ENCODE measurements around the gene PTPN18.

Gene PTPN18

DNA sequence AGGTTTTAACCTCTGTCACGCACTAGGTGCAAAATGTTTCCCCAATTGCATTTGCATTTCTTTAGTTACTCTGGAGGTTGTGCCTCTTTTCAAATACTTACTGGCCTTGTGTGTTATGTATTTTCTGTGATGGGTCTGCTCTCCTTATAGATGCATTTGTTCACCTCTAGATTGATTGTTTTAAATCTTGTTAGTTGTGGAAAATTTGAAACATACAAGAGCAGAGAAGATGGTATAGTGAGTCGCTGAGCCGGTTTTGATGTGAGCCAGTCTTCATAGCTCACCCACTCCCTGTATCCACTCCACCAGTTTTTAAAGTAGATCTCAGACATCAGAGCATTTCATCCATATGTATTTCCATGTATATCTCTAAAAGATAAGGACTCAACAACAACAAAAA lies 6.7 kb upstream of the PTPN18 start:
- Histone ChIP-seq H3K36me3 (ENCODE audit: insufficient read depth, low read length) (peaks cover 30% of the 10 kb centered on the region; the same call in 1 of the 2 replicates), H3F3A (ENCODE audit: low read depth) (no peaks in the 10 kb centered on the region), H4K20me1 (ENCODE audit: insufficient read depth, low read length, poor library complexity, severe bottlenecking) (peaks cover 4% of the 10 kb centered on the region), H3K4me2 (ENCODE audit: low read depth, low read length, poor library complexity, severe bottlenecking) (no peak overlapping the region), H3K9me3 (ENCODE audit: insufficient read depth, low read depth, low read length) (no peaks in the 10 kb centered on the region), H3K9ac (ENCODE audit: low read depth, low read length, poor library complexity, severe bottlenecking) (no peak overlapping the region), H3K4me3 (ENCODE audit: low read length, poor library complexity, severe bottlenecking) (no peak overlapping the region), H3K79me2 (ENCODE audit: insufficient read depth, low read length) (peaks cover 16% of the 10 kb centered on the region; the same call in 1 of the 2 replicates), H3K4me1 (ENCODE audit: insufficient read depth, low read length, poor library complexity, severe bottlenecking) (no peaks in the 10 kb centered on the region), H3K9me2 (replicated peaks; ENCODE audit: low read depth, low read length) (no peaks in the 10 kb centered on the region), H3K27me3 (ENCODE audit: insufficient read depth, low read length, poor library complexity, severe bottlenecking) (no peaks in the 10 kb centered on the region), H2AFZ (ENCODE audit: low read length) (no peak overlapping the region)
- no peak for TF ChIP-seq EZH2phosphoT487 (IDR thresholded peaks at IDR 0.05; ENCODE audit: borderline replicate concordance)

DNA sequence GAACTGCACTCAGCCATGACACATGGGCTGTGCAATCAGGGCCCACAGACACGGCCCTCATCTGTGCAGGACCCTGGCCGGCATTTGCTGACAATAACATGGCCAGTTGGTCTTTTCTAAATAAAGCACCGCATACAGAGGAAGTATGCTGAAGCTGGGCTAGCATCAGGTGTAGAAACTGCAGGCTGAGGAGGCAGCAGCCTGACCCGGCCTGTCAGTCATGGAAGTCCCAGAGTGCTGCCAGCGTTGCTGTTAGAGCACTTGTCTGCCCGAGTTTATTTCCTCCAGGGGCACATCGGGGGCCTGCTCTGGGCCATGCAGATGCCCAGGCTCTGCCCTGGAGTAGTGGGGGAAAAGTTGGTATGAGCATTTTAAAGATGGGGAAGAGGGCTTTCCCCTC lies 4.1 kb upstream of the PTPN18 start:
- Histone ChIP-seq H3K4me2 (ENCODE audit: low read depth, low read length, poor library complexity, severe bottlenecking) (no peak overlapping the region), H3K9ac (ENCODE audit: low read depth, low read length, poor library complexity, severe bottlenecking) (no peak overlapping the region), H2AFZ (ENCODE audit: low read length) (no peak overlapping the region), H3K4me1 (ENCODE audit: insufficient read depth, low read length, poor library complexity, severe bottlenecking) (no peaks in the 10 kb centered on the region), H3K9me3 (ENCODE audit: insufficient read depth, low read depth, low read length) (no peaks in the 10 kb centered on the region), H3K36me3 (ENCODE audit: insufficient read depth, low read length) (peaks cover 8% of the 10 kb centered on the region; the same call in 1 of the 2 replicates), H3K9me2 (replicated peaks; ENCODE audit: low read depth, low read length) (no peaks in the 10 kb centered on the region), H4K20me1 (ENCODE audit: insufficient read depth, low read length, poor library complexity, severe bottlenecking) (no peaks in the 10 kb centered on the region), H3K79me2 (ENCODE audit: insufficient read depth, low read length) (no peaks in the 10 kb centered on the region), H3F3A (ENCODE audit: low read depth) (no peaks in the 10 kb centered on the region), H3K27me3 (ENCODE audit: insufficient read depth, low read length, poor library complexity, severe bottlenecking) (no peaks in the 10 kb centered on the region), H3K4me3 (ENCODE audit: low read length, poor library complexity, severe bottlenecking) (no peak overlapping the region)
- TF ChIP-seq, protein P1, sequence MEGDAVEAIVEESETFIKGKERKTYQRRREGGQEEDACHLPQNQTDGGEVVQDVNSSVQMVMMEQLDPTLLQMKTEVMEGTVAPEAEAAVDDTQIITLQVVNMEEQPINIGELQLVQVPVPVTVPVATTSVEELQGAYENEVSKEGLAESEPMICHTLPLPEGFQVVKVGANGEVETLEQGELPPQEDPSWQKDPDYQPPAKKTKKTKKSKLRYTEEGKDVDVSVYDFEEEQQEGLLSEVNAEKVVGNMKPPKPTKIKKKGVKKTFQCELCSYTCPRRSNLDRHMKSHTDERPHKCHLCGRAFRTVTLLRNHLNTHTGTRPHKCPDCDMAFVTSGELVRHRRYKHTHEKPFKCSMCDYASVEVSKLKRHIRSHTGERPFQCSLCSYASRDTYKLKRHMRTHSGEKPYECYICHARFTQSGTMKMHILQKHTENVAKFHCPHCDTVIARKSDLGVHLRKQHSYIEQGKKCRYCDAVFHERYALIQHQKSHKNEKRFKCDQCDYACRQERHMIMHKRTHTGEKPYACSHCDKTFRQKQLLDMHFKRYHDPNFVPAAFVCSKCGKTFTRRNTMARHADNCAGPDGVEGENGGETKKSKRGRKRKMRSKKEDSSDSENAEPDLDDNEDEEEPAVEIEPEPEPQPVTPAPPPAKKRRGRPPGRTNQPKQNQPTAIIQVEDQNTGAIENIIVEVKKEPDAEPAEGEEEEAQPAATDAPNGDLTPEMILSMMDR (conservative IDR thresholded peaks at IDR 0.05; ENCODE audit: low read length) = no peak
- TF ChIP-seq EZH2phosphoT487 (IDR thresholded peaks at IDR 0.05; ENCODE audit: borderline replicate concordance) = no peak

DNA sequence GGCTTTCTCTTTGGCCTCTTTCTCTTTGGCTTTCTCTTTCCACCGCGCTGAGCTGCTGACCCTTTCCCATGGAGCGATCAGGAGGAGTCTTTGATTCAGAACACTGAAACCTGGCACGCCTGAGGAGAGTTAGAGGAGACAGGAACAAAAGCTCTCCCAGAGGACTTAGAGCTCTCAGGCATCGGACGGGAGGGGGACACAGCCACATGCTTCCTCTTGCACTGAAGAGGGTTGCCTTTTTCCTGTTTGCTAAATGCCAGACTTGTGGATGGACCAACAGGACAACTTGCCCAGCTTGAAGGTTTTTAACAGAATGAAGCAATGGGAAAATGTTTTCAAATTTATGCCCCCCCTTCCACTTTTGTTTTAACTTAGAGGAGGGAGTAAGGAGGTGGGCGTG lies 3.6 kb upstream of the PTPN18 start:
- Histone ChIP-seq H3K9me2 (replicated peaks; ENCODE audit: low read depth, low read length) (no peaks in the 10 kb centered on the region), H3K9ac (ENCODE audit: low read depth, low read length, poor library complexity, severe bottlenecking) (no peak overlapping the region), H3K79me2 (ENCODE audit: insufficient read depth, low read length) (no peaks in the 10 kb centered on the region), H3K4me3 (ENCODE audit: low read length, poor library complexity, severe bottlenecking) (no peak overlapping the region), H3K4me1 (ENCODE audit: insufficient read depth, low read length, poor library complexity, severe bottlenecking) (no peaks in the 10 kb centered on the region), H3K27me3 (ENCODE audit: insufficient read depth, low read length, poor library complexity, severe bottlenecking) (no peaks in the 10 kb centered on the region), H3F3A (ENCODE audit: low read depth) (no peaks in the 10 kb centered on the region), H3K9me3 (ENCODE audit: insufficient read depth, low read depth, low read length) (no peaks in the 10 kb centered on the region), H3K36me3 (ENCODE audit: insufficient read depth, low read length) (peaks cover 6% of the 10 kb centered on the region; the same call in 1 of the 2 replicates), H4K20me1 (ENCODE audit: insufficient read depth, low read length, poor library complexity, severe bottlenecking) (no peaks in the 10 kb centered on the region), H2AFZ (ENCODE audit: low read length) (no peak overlapping the region), H3K4me2 (ENCODE audit: low read depth, low read length, poor library complexity, severe bottlenecking) (no peak overlapping the region)
- TF ChIP-seq, protein P1 (conservative IDR thresholded peaks at IDR 0.05; ENCODE audit: low read length) = no peak
- TF ChIP-seq EZH2phosphoT487 (IDR thresholded peaks at IDR 0.05; ENCODE audit: borderline replicate concordance) = no peak
